GM12878 (cell line): ENCODE measurements around the gene ZMYND10. TPM values are rescaled to one million over a fixed set of nuclear protein-coding genes. Genes with fewer than 3 reads are reported as not detected.

Experiments used
- ATAC-seq: fragments of 200-7000 bp; cut with Tn5 transposase; 3 replicates; pipeline ENCODE4 v1.9.1; 2020; ENCODE audit warnings: mild to moderate bottlenecking, moderate library complexity
- BruUV-seq: library from RNA; stranded (reverse); fragments of 400-500 nt; replicated peaks from 2 replicates; lab custom pipeline; 2021; lab: Mats Ljungman, UMichigan
- CTCF ChIA-PET: fragments of 300-600 bp; sonication (Branson Sonifier 250); formaldehyde crosslinking; extraction: SDS; loops from one replicate; lab custom pipeline; 2021; ENCODE audit warnings: inconsistent platforms; lab: Yijun Ruan, JAX
- POLR2A ChIA-PET: fragments of 350-600 bp; formaldehyde crosslinking; extraction: SDS; loops from one replicate; lab custom pipeline; 2021; ENCODE audit warnings: inconsistent platforms; lab: Charles Lee
- RAD21 ChIA-PET: fragments of 300-600 bp; sonication (Branson Sonifier 250); formaldehyde crosslinking; loops from one replicate; lab custom pipeline; 2023; ENCODE audit warnings: antibody characterized with exemption; ENCODE audit not compliant: unreplicated experiment; lab: Charles Lee
- SMC1A ChIA-PET: fragments of 300-600 bp; sonication (Branson Sonifier 250); formaldehyde crosslinking; loops from one replicate; lab custom pipeline; 2023; ENCODE audit not compliant: unreplicated experiment, uncharacterized antibody; lab: Charles Lee
- DNase-seq: peaks from one replicate; pipeline ENCODE4 v3.0.0-alpha.2; 2011; ENCODE audit warnings: low read depth, low spot score
- FAIRE-seq: peaks from 3 replicates; lab custom pipeline; 2011; peaks lifted over from hg19 to GRCh38; lab: Jason Lieb, UNC
- H2AFZ ChIP-seq: 2 replicates; pipeline ENCODE4 v1.6.0; 2011; ENCODE audit warnings: low read depth, low read length, control low read depth; ENCODE audit not compliant: control insufficient read depth
- H3K27ac ChIP-seq: 2 replicates; pipeline ENCODE4 v1.5.1; 2011; ENCODE audit warnings: control low read depth; ENCODE audit not compliant: control insufficient read depth, insufficient read depth
- H3K27me3 ChIP-seq, 2 experiments: replicated peaks in 1 of 2; 2 replicates each; pipeline versions ENCODE4 v1.6.0 to v1.6.1; 2011; ENCODE audit warnings: low read length in 1 of 2; ENCODE audit not compliant: control insufficient read depth in 2 of 2, insufficient read depth in 2 of 2
- H3K36me3 ChIP-seq, 2 experiments: 2 replicates each; pipeline ENCODE4 v1.5.1; 2011; ENCODE audit warnings: low read length in 1 of 2; ENCODE audit not compliant: control insufficient read depth in 2 of 2, insufficient read depth in 2 of 2
- H3K4me1 ChIP-seq: 2 replicates; pipeline ENCODE4 v1.6.1; 2011; ENCODE audit warnings: mild to moderate bottlenecking, low read length, moderate library complexity, mixed read lengths; ENCODE audit not compliant: control insufficient read depth, insufficient read depth
- H3K4me2 ChIP-seq: 2 replicates; pipeline ENCODE4 v1.6.0; 2011; ENCODE audit warnings: control low read depth; ENCODE audit not compliant: control insufficient read depth, insufficient read depth
- H3K4me3 ChIP-seq: fragments of 200-600 bp; sonication (generic); 2 replicates; pipeline ENCODE4 v1.5.1; 2016
- H3K79me2 ChIP-seq: 2 replicates; pipeline ENCODE4 v1.6.0; 2011; ENCODE audit warnings: low read length; ENCODE audit not compliant: control insufficient read depth, insufficient read depth
- H3K9ac ChIP-seq: 2 replicates; pipeline ENCODE4 v1.8.0; 2011; ENCODE audit warnings: low read length, control low read depth, mixed read lengths; ENCODE audit not compliant: control insufficient read depth, insufficient read depth
- H3K9me3 ChIP-seq: replicated peaks from 3 replicates; pipeline ENCODE4 v1.5.1; 2011; ENCODE audit warnings: mild to moderate bottlenecking, low read length; ENCODE audit not compliant: control insufficient read depth, insufficient read depth
- H4K20me1 ChIP-seq: 2 replicates; pipeline ENCODE4 v1.6.0; 2011; ENCODE audit not compliant: control insufficient read depth, insufficient read depth
- CREB1 ChIP-seq: IDR thresholded peaks from 2 replicates; pipeline ENCODE4 v1.6.1; 2012; ENCODE audit warnings: low read depth, mild to moderate bottlenecking, inconsistent platforms
- E4F1 ChIP-seq: fragments of 450-650 bp; IDR thresholded peaks from 2 replicates; pipeline ENCODE4 v1.6.1; 2018; ENCODE audit warnings: borderline replicate concordance, mild to moderate bottlenecking; ENCODE audit not compliant: partially characterized antibody
- ELK1 ChIP-seq: IDR thresholded peaks from 2 replicates; pipeline ENCODE4 v1.6.1; 2012; ENCODE audit warnings: low read depth, low read length, improper control_type of control experiment
- GATAD2B ChIP-seq: fragments of 450-650 bp; conservative IDR thresholded peaks from 2 replicates; pipeline ENCODE4 v1.6.1; 2017; ENCODE audit warnings: low read depth, mild to moderate bottlenecking, moderate library complexity
- IKZF1 ChIP-seq: fragments of 450-650 bp; conservative IDR thresholded peaks from 2 replicates; pipeline ENCODE4 v1.6.1; 2017; ENCODE audit warnings: antibody characterized with exemption, mild to moderate bottlenecking
- NKRF ChIP-seq: fragments of 450-650 bp; conservative IDR thresholded peaks from 2 replicates; pipeline ENCODE4 v1.6.1; 2017; ENCODE audit warnings: mild to moderate bottlenecking, moderate library complexity
- POLR2A ChIP-seq: IDR thresholded peaks from 2 replicates; pipeline ENCODE4 v1.6.1; 2011; ENCODE audit warnings: low read depth, mild to moderate bottlenecking, low read length
- SRF ChIP-seq, 2 experiments: IDR thresholded peaks; 2 replicates each; pipeline ENCODE4 v1.6.1; 2011; ENCODE audit warnings: low read depth in 2 of 2, low read length in 2 of 2, mild to moderate bottlenecking in 1 of 2, moderate library complexity in 1 of 2
- TARDBP ChIP-seq: IDR thresholded peaks from 2 replicates; pipeline ENCODE4 v1.6.1; 2016; ENCODE audit warnings: borderline replicate concordance
- TCF12 ChIP-seq: IDR thresholded peaks from 2 replicates; pipeline ENCODE4 v1.6.1; 2011; ENCODE audit warnings: low read depth, mild to moderate bottlenecking, low read length
- WRNIP1 ChIP-seq: IDR thresholded peaks from 2 replicates; pipeline ENCODE4 v1.6.1; 2011; ENCODE audit warnings: low read depth, low read length, improper control_type of control experiment, borderline replicate concordance
- ZNF207 ChIP-seq: fragments of 450-650 bp; IDR thresholded peaks from 2 replicates; pipeline ENCODE4 v1.6.1; 2014; ENCODE audit warnings: antibody characterized with exemption, mild to moderate bottlenecking, borderline replicate concordance
- ZNF274 ChIP-seq: IDR thresholded peaks from one replicate; pipeline ENCODE4 v1.8.0; 2011; ENCODE audit not compliant: insufficient read length, insufficient read depth
- WGBS: methylation state at CpG from one replicate; pipeline ENCODE4 v1.1.6; 2016; ENCODE audit warnings: low lambda C conversion rate; ENCODE audit not compliant: insufficient replicate concordance, insufficient coverage; ENCODE audit errors: missing lambda C conversion rate; 5-methylcytosine and 5-hydroxymethylcytosine counted together
- in situ Hi-C: fragments of 300-500 bp; cut with MboI; formaldehyde crosslinking; loops from 9 replicates; pipeline ENCODE4 v1.14.3; 2018; ENCODE audit warnings: mixed read lengths
- intact Hi-C: fragments of 100-400 bp; cut with micrococcal nuclease; formaldehyde crosslinking; loops from one replicate; pipeline ENCODE4 v1.14.2; 2022; ENCODE audit not compliant: unreplicated experiment
- polyA plus RNA-seq, 11 experiments: library from polyadenylated mRNA; depleted of rRNA in 4 of 11; unstranded in 6 of 11; stranded (reverse) in 5 of 11; fragments of >200 nt; fragmentation: Nextera tagmentation in 4 of 11; fragmentation: Illumina TruSeq in 1 of 11; extraction: Ambion mirVana in 4 of 11; extraction: Trizol in 1 of 11; gene quantifications; 1 replicate in 1 of 11; 2 replicates in 10 of 11; pipeline versions ENCODE4 v1.2.1 to v1.2.3, GENCODE V29; 2011 to 2016; ENCODE audit warnings: inconsistent platforms in 2 of 11, missing spikeins in 2 of 11, low read depth in 1 of 11
- total RNA-seq, 4 experiments: library from RNA; depleted of rRNA in 3 of 4; stranded (reverse); fragments of >200 nt in 3 of 4; fragmentation: Illumina TruSeq in 1 of 4; extraction: Trizol in 1 of 4; gene quantifications; 2 replicates each; pipeline versions ENCODE4 v1.2.1 to v1.2.3, GENCODE V29; 2013 to 2021

The ZMYND10 gene
- total and polyA plus RNA-seq, 10 of the 15 experiments (the other 5 are each of a cell fraction or from before 2014, with no cell fraction given): 0.11 to 1.0 (median 0.37) TPM

- H3K4me3 ChIP-seq: peak within 1 kb of the TSS; percentile 78
- SMC1A ChIA-PET: interaction anchor here (0.5 to 1.0 kb wide), 3 partner anchors 9 to 1213 kb away, joined by 4 read pairs; partner anchors contain the start of genes CYB561D2 and NPRL2
- POLR2A ChIA-PET: interaction anchor here (0.6 to 3.2 kb wide), 3 partner anchors 9 to 227 kb away, joined by 3 to 24 read pairs (median 5); partner anchors contain the start of genes CYB561D2 and NPRL2
- peak within 1 kb of the TSS; percentile 63 for H3K27ac ChIP-seq
- TSS peak; percentile 84 for BruUV-seq
- peak; percentile 93 for DNase-seq
- peak within 1 kb of the TSS; percentile 85 for H3K9ac ChIP-seq
- no peaks in the 10 kb centered on the region for H3K27me3 ChIP-seq
- H3K4me2 ChIP-seq: peak within 1 kb of the TSS; percentile 97
- WGBS: 1% methylated on average over 64 of the region's 64 CpGs
- intact Hi-C loops (loop anchor here (1.0 kb wide), 1 partner anchor 8 kb away; no protein-coding TSS in a partner anchor), in situ Hi-C loops (loop anchor here (10.0 kb wide), 1 partner anchor 1026 kb away; the partner anchor contains the start of gene MANF)
- H4K20me1 ChIP-seq: peaks cover 2% of the 10 kb centered on the region; the same call in 1 of the 2 replicates
- RAD21 ChIA-PET: no interaction called here
- H3K36me3 ChIP-seq: peaks cover 3 to 17% of the 10 kb centered on the region in 2 experiments; a peak in 2 of 4 replicates
- no peaks in the 10 kb centered on the region for H3K9me3 ChIP-seq
- CTCF ChIA-PET: interaction anchor here (0.6 to 0.9 kb wide), 2 partner anchors 16 to 195 kb away, joined by 4 read pairs; no protein-coding TSS in a partner anchor
- peaks cover 18% of the 10 kb centered on the region for H3K4me1 ChIP-seq
- ATAC-seq: peak; percentile 99
- peak; percentile 99 for FAIRE-seq
- peaks cover 33% of the 10 kb centered on the region for H3K79me2 ChIP-seq
- H2AFZ ChIP-seq: peak within 1 kb of the TSS; percentile 99
- TF ChIP-seq TARDBP (peak; percentile 99), TCF12 (0 out of 2 replicates have a peak, but pooled peaks have one; percentile 37), WRNIP1 (no peak), ELK1 (peak; percentile 75), CREB1 (peak; percentile 95), ZNF274 (no peak), IKZF1 (peak; percentile 100), E4F1 (peak; percentile 42), GATAD2B (peak; percentile 79), POLR2A (peak; percentile 83), ZNF207 (peak; percentile 37; the same call in 1 of the 2 replicates), NKRF (peak; percentile 58; the same call in 1 of the 2 replicates), SRF (IDR thresholded peaks at IDR 0.05; ENCODE audit: low read depth in 2 of 2, low read length in 2 of 2) (0 out of 4 replicates have a peak, but pooled peaks of 1 of the 2 experiments have one; percentile 40)
These were observed 13.6 kb upstream of the ZMYND10 start, which contains the start of gene TMEM115 for GRCh38 chr3:50358911-50359759. TMEM115 (minus strand) TSS chr3:50359521; CDS start chr3:50359063, 458 bp downstream.
